OCI-LY3 (cell line): ENCODE results near the gene SPSB1.

Source experiments
- EZH2phosphoT487 ChIP-seq: fragments of 200-600 bp; shearing (Covaris generic); IDR thresholded peaks from 2 replicates; pipeline ENCODE4 v1.6.1; 2018; ENCODE audit warnings: antibody characterized with exemption, mixed run types, low read depth
- TF ChIP-seq, protein P1 (sequence below): fragments of 200-600, 300-600 bp; sonication (generic); IDR thresholded peaks from 2 replicates; pipeline ENCODE4 v1.5.1; 2014; ENCODE audit warnings: antibody characterized with exemption, low read length, low read depth

DNA sequence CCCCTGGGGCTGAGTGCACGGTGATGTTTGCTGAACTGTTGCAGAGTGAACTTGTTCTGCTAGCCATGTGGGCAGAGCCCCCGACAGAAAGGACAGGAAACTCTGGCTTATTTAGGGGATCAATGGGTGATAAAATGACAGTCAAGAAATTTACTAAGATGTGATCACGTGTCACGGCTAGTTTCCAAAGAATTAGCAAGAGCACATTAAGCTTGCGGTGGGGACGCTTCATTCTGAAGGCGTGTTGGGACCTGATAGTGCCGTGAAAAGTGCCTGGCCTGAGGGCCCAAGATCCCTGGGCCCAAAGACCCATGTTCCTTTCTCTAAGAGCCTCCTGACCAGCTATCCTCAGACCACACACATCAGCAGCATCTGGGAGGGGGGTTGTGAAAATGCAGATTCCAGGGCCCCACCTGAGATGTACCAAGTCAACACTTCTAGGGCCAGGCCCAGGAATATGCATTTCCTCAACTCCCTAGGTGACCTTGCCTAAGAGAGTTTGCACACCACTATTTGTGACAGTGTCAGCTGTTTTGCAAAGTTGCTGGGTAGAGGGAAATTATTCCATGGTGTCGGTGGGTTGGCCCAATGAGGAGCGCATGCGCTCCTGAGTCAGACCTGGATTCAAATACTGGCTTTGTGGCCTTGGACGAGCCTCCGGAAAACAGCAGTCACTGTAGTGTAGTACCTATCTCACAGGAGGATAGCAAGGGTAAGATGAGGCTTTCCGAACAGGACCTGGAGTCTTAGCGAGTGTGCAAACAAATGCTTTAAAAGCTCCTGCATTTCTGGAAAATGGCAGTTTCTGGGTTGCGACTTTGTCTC is 77.5 kb downstream of the SPSB1 start:
- TF ChIP-seq, protein P1, sequence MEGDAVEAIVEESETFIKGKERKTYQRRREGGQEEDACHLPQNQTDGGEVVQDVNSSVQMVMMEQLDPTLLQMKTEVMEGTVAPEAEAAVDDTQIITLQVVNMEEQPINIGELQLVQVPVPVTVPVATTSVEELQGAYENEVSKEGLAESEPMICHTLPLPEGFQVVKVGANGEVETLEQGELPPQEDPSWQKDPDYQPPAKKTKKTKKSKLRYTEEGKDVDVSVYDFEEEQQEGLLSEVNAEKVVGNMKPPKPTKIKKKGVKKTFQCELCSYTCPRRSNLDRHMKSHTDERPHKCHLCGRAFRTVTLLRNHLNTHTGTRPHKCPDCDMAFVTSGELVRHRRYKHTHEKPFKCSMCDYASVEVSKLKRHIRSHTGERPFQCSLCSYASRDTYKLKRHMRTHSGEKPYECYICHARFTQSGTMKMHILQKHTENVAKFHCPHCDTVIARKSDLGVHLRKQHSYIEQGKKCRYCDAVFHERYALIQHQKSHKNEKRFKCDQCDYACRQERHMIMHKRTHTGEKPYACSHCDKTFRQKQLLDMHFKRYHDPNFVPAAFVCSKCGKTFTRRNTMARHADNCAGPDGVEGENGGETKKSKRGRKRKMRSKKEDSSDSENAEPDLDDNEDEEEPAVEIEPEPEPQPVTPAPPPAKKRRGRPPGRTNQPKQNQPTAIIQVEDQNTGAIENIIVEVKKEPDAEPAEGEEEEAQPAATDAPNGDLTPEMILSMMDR = no peak
- TF ChIP-seq EZH2phosphoT487 = no peak
